HG03039 (cell line): Measurements from ENCODE around the gene INHBE.
"Not testable (repeated sequence)": the region's sequence is repeated elsewhere in the genome, so short reads cannot be mapped to it uniquely, and the experiment has no call there.

Experiments
- ATAC-seq: cut with Tn5 transposase; IDR thresholded peaks from one replicate; pipeline ENCODE4 v1.9.1; 2021; ENCODE audit warnings: mild to moderate bottlenecking, moderate library complexity; ENCODE audit not compliant: unreplicated experiment

INHBE gene

DNA sequence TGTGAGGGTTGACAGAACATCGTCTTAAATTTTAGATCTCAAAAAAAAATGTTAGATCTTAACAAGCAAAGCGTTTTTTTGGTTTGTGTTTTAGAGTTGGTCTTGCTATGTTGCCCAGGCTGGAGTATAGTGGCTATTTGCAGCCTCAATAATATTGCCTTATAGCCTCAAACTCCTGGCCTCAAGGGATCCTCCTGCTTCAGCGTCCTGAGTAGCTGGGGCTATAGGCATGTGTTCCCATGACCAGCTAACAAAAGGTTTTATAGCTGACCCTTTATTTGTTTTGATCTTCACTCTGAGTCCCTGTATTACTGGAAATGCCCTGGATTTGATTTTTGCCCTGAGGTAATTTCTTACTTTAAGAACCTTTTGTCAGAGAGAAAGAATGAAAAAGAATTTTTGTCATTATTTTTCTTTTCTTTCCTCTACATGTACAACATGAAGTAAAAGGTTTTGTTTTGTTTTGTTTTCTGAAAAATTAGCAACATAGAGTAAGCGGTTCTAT is 15.3 kb upstream of the INHBE start:
- ATAC-seq, result no peak

DNA sequence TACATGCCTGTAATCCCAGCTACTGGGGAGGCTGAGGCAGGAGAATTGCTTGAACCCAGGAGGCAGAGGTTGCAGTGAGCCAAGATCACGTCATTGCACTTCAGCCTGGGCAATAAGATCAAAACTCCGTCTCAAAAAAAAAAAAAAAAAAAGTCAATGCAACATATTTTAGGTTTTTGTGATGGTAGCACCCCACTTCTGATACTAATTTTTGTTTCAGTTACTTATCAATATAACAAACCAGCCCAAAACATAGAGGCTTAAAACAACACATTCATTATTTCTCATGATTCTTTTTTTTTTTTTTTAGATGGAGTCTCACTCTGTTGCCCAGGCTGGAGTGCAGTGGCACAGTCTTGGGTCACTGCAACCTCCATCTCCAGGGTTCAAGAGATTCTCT is 13.7 kb upstream of the INHBE start:
- not testable (repeated sequence) for ATAC-seq

DNA sequence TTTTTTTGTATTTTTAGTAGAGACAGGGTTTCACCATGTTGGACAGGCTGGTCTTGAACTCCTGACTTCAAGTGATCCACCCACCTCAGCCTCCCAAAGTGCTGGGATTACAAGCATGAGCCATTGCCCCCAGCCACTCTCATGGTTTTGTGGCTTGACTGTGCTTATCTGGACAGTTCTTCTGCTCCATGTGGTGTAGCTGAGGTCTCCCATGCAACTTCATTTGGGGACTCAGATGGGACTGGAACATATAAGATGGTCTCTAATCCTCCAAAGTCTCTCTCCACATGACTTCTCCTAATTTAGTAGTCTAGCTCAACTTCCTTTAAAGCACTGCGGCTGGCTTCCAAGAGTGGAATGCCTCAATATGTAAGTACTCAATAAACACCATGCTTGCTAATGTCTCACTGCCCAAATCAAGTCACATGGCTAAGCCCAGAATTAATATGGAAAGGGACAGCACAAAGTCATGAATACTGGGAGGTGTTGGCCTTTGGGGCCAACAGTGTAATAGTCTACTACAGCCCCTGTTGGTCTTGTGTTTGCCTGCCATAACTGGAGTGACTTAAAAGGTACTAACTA is 13.2 kb upstream of the INHBE start:
- no peak for ATAC-seq

DNA sequence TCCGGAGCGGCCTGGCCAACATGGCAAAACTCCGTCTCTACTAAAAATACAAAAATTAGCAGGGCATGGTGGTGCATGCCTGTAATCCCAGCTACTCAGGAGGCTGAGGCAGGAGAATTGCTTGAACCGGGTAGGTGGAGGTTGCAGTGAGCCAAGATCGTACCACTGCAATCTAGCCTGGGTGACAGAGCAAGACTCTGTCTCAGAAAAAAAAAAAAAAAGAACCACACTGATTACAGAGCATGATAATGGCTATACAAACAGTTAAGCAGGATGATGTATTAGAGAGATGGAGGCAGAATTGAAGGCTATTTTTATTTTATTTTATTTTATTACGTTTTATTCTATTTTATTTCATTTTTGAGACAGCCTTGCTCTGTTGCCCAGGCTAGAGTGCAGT is 10.8 kb upstream of the INHBE start:
- ATAC-seq, result not testable (repeated sequence)

DNA sequence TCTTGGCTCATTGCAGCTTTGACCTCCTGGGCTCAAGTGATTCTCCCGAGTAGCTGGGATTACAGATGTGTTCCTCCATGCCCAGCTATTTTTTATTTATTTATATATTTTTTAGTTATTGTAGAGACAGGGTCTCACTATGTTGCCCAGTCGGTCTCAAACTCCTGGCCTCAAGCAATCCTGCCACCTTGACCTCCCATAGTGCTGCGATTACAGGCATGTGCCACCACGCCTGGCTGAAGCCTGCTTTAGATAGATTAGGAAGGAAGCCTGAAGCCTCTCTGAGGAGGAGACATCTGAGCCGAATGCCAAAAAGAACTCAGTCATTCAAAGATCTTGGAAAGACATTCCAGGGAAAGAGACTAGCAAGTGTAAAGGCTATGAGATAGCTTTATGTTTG is 10.4 kb upstream of the INHBE start:
- ATAC-seq, result no peak

DNA sequence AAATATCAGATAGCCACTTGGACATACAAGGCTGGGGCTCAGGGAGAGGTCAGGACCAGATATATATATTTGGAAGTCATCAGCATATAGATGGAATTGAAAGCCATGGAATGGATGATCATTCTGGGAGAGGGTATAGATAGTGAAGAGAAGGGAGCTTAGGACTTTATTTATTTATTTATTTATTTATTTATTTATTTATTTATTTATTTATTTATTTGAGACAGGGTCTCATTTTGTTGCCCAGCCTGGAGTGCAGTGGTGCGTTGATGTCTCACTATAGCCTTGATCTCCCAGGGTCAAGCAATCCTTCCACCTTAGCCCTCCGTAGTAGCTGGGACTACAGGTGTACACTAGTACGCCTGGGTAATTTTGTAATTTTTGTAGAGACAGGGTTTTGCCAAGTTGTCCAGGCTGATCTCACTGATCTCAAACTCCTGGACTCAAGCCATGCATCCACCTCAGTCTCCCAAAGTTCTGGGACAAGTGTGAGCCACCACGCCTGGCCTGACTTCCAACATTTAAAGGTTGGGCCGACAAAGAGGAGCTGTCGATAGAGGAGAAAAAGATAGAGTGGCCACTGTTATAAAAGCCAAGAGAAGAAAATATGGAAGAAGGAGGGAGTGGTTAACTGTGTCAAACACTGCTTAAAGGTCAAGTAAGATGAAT is 8.7 kb upstream of the INHBE start:
- ATAC-seq, result no peak

DNA sequence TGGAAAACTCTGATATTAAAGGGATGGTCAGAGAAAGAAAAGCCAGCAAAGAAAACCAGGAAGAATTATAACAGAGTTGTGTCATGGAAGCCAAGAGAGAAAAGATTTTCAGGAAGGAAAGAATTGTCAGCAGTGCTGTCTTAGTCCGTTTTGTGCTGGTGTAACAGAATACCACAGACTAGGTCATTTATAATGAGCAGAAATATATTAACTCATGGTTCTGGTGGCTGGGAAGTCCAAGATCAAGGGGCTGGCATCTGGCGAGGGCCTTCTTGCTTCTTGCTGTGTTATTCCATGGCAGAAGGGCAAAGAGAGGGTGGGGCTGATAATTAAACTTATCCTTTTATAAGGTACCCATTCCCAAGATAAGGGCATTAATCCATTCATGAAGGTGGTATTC is 6.4 kb upstream of the INHBE start:
- no peak for ATAC-seq

DNA sequence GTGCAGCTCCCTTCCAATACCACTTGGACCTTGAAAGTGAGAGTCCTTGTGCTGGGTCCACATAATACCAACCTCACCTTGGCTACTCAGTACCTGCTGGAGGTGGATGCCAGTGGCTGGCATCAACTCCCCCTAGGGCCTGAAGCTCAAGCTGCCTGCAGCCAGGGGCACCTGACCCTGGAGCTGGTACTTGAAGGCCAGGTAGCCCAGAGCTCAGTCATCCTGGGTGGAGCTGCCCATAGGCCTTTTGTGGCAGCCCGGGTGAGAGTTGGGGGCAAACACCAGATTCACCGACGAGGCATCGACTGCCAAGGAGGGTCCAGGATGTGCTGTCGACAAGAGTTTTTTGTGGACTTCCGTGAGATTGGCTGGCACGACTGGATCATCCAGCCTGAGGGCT is 5.7 kb upstream of the INHBE start:
- no peak for ATAC-seq

DNA sequence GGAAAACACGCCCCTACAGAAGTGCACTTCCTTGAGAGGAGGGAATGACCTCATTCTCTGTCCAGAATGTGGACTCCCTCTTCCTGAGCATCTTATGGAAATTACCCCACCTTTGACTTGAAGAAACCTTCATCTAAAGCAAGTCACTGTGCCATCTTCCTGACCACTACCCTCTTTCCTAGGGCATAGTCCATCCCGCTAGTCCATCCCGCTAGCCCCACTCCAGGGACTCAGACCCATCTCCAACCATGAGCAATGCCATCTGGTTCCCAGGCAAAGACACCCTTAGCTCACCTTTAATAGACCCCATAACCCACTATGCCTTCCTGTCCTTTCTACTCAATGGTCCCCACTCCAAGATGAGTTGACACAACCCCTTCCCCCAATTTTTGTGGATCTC is 5.0 kb upstream of the INHBE start:
- no peak for ATAC-seq

DNA sequence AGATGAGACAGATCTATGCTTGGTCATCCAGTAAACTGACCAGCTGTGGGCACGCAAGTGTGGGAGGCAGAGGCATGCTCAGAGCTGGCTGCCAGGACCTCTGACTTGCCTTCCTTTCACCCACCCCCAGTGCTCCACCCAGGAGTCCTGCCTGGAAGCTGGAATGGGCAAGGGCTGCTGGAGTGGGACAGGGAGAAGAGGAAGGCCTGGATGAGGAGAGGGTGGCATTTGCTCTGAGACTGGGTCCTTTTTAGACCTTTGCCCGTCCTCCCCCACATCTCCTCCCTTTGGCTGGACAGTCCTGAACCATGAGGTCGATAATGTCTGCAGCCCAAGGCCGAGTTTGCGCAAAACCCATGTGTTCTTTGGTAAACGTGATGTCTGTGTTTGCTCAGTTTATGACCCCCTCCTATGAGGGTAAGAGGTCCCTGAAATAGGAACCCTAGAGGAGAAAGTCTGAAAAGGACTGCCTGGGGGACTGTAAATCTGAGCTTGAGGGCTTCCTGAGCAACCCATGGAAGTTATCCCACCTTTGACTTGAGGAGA is 3.8 kb upstream of the INHBE start:
- ATAC-seq, result no peak

DNA sequence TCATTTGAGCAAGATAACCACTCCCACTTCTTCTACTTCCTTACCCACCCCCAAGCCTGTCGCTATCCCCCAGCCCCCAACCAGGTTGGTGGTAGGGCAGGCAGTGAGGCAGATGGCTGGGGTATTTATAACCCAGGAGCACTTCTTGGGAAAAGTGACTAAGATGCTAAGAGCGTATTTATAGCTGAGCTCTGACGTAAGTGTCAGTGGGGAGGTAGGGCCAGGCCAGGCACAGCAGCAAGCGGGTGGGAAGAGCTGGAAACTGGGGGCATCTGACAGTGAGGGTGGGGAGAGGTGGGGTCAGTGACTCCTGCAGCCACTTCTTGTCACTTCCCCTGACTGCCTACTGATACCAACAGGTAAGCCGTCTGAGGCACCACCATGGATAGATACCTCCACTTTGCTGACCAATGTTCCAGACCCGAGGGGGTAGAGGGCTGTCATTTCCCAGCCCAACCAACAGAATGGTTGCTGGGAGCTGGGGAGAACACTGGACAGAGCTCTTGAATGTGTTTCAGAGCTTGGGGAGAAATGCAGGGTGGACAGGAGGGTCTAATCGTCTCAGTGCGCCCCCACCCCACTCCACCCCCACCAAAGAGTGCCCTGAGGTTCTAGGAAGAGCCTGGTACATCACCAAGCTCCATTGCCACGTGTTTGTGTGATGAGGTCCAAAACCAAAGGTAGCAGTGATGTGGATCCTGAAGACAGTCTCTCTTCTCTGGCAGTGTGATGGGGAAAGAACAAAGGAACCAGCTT is 2.7 kb upstream of the INHBE start:
- no peak for ATAC-seq

DNA sequence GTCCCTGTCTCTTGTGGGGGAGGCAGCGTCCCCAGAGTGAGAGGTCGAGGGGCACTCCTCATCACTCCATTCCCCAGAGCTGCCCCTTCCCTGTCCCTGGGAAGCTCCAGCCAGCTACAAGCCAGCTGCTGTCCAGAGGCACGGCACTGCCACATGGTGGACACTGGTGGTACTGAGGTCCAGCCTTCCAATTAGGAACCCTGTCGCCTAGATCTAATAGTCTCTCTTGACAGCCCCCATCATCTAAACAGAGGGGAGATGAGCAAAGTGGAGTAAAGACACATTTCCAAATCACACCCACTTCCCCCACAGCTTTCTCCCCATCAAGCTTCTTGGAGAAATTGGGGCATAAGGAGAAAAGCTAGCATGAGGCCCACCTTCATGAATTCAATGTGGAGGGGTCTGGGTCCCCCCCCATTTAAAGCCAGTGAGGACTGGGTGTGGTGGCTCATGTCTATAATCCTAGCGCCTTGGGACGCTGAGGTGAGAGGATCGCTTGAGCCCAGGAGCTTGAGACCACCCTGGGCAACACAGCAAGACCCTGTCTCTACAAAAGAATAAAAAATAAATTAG is 2.1 kb upstream of the INHBE start:
- no peak for ATAC-seq

DNA sequence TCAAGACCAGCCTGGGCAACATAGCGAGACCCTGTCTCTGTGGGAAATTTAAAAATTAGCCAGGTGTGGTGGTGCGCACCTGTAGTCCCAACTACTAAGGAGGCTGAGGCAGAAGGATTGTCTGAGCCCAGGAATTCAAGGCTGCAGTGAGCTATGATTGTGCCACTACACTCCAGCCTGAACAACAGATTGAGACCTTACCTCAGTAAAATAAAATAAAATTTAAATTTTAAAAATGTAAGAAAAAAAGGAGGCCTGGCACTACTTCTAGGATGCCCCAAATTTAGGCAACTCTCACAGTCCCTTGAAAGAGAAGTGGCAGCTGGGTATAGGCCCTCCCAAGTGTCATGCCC is 918 bp upstream of the INHBE start:
- ATAC-seq, result no peak

DNA sequence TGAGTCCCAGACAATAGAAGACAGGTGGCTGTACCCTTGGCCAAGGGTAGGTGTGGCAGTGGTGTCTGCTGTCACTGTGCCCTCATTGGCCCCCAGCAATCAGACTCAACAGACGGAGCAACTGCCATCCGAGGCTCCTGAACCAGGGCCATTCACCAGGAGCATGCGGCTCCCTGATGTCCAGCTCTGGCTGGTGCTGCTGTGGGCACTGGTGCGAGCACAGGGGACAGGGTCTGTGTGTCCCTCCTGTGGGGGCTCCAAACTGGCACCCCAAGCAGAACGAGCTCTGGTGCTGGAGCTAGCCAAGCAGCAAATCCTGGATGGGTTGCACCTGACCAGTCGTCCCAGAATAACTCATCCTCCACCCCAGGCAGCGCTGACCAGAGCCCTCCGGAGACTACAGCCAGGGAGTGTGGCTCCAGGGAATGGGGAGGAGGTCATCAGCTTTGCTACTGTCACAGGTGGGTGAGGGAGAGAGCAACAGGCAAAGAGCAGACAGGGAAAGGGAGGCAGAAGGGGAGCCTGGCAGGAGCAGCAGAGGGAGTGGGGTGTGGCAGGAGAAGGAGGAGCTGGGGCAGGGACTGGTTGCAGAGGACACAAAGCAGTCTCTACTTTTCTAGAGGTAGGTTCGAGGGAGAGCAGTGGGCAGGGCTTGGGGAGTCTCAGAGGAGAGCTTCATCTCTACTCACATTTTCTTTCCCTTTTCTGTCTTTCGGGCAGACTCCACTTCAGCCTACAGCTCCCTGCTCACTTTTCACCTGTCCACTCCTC is 452 bp downstream of the INHBE start:
- no peak for ATAC-seq

DNA sequence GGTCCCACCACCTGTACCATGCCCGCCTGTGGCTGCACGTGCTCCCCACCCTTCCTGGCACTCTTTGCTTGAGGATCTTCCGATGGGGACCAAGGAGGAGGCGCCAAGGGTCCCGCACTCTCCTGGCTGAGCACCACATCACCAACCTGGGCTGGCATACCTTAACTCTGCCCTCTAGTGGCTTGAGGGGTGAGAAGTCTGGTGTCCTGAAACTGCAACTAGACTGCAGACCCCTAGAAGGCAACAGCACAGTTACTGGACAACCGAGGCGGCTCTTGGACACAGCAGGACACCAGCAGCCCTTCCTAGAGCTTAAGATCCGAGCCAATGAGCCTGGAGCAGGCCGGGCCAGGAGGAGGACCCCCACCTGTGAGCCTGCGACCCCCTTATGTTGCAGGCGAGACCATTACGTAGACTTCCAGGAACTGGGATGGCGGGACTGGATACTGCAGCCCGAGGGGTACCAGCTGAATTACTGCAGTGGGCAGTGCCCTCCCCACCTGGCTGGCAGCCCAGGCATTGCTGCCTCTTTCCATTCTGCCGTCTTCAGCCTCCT is 1.1 kb downstream of the INHBE start:
- ATAC-seq, result no peak

DNA sequence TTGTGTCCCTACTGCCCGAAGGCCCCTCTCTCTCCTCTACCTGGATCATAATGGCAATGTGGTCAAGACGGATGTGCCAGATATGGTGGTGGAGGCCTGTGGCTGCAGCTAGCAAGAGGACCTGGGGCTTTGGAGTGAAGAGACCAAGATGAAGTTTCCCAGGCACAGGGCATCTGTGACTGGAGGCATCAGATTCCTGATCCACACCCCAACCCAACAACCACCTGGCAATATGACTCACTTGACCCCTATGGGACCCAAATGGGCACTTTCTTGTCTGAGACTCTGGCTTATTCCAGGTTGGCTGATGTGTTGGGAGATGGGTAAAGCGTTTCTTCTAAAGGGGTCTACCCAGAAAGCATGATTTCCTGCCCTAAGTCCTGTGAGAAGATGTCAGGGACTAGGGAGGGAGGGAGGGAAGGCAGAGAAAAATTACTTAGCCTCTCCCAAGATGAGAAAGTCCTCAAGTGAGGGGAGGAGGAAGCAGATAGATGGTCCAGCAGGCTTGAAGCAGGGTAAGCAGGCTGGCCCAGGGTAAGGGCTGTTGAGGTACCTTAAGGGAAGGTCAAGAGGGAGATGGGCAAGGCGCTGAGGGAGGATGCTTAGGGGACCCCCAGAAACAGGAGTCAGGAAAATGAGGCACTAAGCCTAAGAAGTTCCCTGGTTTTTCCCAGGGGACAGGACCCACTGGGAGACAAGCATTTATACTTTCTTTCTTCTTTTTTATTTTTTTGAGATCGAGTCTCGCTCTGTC is 1.8 kb downstream of the INHBE start:
- no peak for ATAC-seq

DNA sequence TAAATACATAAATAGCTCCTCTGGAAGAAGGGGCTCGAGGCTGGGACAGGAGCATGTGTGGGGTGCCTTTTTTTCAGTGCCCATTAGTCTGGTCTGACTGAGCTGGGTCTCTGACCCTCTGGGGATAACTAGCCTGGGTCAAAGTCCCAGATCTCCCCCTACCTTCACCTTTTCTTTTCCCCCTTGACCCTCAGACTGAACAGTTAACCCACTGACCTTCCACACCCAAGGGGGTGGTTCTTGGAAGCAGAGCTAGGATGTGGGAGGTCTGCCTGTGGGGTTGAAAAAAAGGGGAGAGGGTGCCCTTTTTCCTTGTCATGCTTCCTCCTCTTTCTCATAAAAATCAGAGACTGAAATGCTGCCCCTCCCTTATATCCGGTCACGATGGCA is 3.6 kb downstream of the INHBE start:
- ATAC-seq, result no peak

DNA sequence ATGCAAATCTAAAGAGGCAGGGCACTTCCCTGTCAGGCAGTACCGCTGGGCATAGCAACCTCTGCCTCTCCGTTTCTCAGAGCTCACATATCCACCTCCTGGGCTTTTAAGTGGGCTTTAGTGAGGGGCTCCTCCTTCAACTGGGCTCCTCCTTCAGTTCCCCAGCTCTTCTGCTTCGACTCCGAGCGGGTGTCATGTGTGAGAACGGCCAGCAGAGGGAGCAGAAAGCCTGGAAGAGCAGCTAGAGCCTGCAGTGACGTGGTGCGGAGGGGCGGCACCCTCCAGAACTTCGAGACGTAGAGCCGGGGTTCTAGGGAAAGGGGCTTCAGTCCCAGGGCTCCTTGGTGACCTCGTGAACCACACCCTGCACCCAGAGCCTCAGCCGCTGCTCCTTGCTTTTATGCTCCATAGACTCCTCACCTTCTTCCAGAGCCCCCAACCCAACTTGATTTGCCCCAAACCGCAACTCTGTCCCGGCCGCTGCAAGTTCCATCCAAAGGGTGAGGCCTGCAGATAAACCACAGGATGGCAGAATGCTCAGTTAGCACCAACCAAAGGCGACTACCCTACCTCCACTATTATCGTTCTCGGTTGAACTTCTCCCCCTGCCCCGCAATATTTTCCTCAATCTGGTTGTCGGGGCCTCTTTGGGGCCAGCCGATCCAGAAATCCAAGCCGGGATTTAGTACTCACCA is 4.1 kb downstream of the INHBE start:
- peak; percentile 55 for ATAC-seq

DNA sequence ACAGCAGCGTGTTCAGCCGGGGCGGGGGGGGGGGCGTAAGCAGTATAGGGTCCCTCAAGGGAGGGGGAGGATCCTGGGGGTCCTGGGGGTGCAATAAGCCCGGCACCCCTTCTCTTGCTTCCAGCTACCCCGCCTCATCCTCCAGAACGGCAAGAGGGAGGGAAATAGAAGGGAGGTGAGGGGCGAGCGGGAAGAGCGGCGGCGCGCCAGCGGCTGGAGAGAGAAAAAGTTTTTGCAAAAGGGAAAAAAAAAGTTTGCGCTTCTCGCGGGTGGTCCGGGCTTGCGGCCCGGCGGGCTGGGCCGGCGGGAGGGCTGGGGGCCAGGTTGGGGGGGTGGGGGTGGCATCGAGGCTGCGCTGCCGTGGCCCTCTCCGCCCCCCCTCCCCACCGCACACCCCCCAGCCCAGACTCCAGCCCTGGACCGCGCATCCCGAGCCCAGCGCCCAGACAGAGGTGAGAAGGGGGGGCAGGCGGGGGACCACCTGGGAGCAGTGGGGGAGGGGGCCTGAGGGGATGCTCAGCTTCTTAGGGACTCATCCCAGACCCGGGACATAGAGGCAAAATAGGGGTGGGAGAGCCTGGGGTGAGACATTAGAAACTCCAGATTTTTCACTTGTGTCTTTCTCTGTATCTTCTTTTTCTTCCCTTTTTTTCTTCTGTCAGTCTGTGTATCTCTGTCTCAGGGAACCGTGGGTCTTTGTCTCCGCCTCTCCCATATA is 4.8 kb downstream of the INHBE start, which contains the start of gene GLI1:
Gene GLI1, plus strand, starts transcription at position 36 of the 718 bp plus-strand sequence. CDS start 3,907 bp downstream, outside the sequence.
- ATAC-seq, result no peak
